HG03060 (cell line): Measurements from ENCODE around the gene DCBLD1.

Experiments
- ATAC-seq: cut with Tn5 transposase; IDR thresholded peaks from one replicate; pipeline ENCODE4 v1.9.1; 2021; ENCODE audit warnings: low read depth, moderate number of reproducible peaks; ENCODE audit not compliant: unreplicated experiment

DCBLD1 gene

GRCh38 chr6:117520603-117521395 is 38.3 kb downstream of the DCBLD1 start:
- ATAC-seq, result no peak

GRCh38 chr6:117521791-117522502 is 39.5 kb downstream of the DCBLD1 start:
- no peak for ATAC-seq

- no peak for ATAC-seq
Observed at GRCh38 chr6:117525607-117526006, 43.1 kb downstream of the DCBLD1 start.

GRCh38 chr6:117530467-117531242 is 48.2 kb downstream of the DCBLD1 start:
- no peak for ATAC-seq

GRCh38 chr6:117531346-117531745 is 48.9 kb downstream of the DCBLD1 start:
- ATAC-seq, result no peak

- ATAC-seq, result no peak
Observed at GRCh38 chr6:117531809-117532725, 49.6 kb downstream of the DCBLD1 start.

- ATAC-seq, result no peak
Observed at GRCh38 chr6:117533775-117534174, 51.3 kb downstream of the DCBLD1 start.

- no peak for ATAC-seq
Observed at GRCh38 chr6:117534974-117535373, 52.5 kb downstream of the DCBLD1 start.

- no peak for ATAC-seq
Observed at GRCh38 chr6:117536317-117536716, 53.8 kb downstream of the DCBLD1 start.

GRCh38 chr6:117538615-117539014 is 56.1 kb downstream of the DCBLD1 start:
- no peak for ATAC-seq

- no peak for ATAC-seq
Observed at GRCh38 chr6:117540670-117541069, 58.2 kb downstream of the DCBLD1 start.

GRCh38 chr6:117542493-117542892 is 60.0 kb downstream of the DCBLD1 start:
- ATAC-seq, result no peak

GRCh38 chr6:117544716-117545115 is 62.2 kb downstream of the DCBLD1 start:
- ATAC-seq, result no peak

GRCh38 chr6:117545161-117545595 is 62.7 kb downstream of the DCBLD1 start:
- ATAC-seq, result no peak

GRCh38 chr6:117546674-117547073 is 64.2 kb downstream of the DCBLD1 start:
- no peak for ATAC-seq

- peak; percentile 42 for ATAC-seq
Observed at GRCh38 chr6:117547688-117548621, 65.5 kb downstream of the DCBLD1 start.

GRCh38 chr6:117548797-117549301 is 66.4 kb downstream of the DCBLD1 start:
- no peak for ATAC-seq

- ATAC-seq, result no peak
Observed at GRCh38 chr6:117549611-117550010, 67.1 kb downstream of the DCBLD1 start.

GRCh38 chr6:117550078-117550600 is 67.7 kb downstream of the DCBLD1 start:
- ATAC-seq, result no peak
